PC-3 (cell line): ENCODE data around the gene PUS3.

ENCODE experiments used
- CTCF ChIP-seq: fragments of 300-600 bp; sonication (generic); conservative IDR thresholded peaks from 2 replicates; pipeline ENCODE4 v1.5.1; 2017; ENCODE audit warnings: antibody characterized with exemption, low read depth, mild to moderate bottlenecking, low read length
- EZH2 ChIP-seq: fragments of 300-600 bp; sonication (generic); IDR thresholded peaks from one replicate; pipeline ENCODE4 v1.6.1; 2017; ENCODE audit warnings: antibody characterized with exemption, mild to moderate bottlenecking, low read length; ENCODE audit not compliant: unreplicated experiment

GRCh38 chr11:125924384-125925007 lies 21.5 kb upstream of the PUS3 start:
- TF ChIP-seq CTCF (no peak), EZH2 (no peak)
